Measurements from ENCODE around the gene MRPL20.

MRPL20 gene

DNA sequence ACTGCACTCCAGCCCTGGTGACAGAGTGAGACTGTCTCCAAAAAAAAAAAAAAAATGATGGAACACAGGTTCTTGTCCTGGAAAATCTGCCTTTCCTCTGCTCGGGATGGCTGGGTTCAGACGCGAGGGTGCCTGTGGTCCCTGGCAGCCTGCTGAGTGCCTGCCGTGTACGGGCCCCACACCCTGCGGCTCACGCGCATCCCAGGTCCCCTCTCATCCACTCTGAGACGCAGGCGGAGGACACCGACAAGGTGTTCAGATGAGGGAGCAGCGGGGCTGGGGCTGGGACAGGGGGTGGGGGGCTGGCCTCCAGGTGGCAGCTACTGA lies 18.3 kb upstream of the MRPL20 start:
- Histone ChIP-seq H3K36me3 (ENCODE audit: control insufficient read depth, insufficient read depth, low read length) (no peaks in the 10 kb centered on the region; the same call in 1 of the 2 replicates), H3K9me3 (ENCODE audit: control insufficient read depth, insufficient read depth, low read length) (no peaks in the 10 kb centered on the region), H3K27ac (ENCODE audit: low read length) (no peak overlapping the region), H3K4me3 (ENCODE audit: low read length) (no peak overlapping the region), H3K4me1 (ENCODE audit: control insufficient read depth, insufficient read depth, low read length) (peaks cover 20% of the 10 kb centered on the region), H3K27me3 (ENCODE audit: control insufficient read depth, insufficient read depth, low read length) (no peaks in the 10 kb centered on the region)
- WGBS (ENCODE audit: insufficient coverage, insufficient read length), result no CpG with 5 or more reads among the region's 12 CpGs
- no peak for DNase-seq (ENCODE audit: low read depth, low spot score)

DNA sequence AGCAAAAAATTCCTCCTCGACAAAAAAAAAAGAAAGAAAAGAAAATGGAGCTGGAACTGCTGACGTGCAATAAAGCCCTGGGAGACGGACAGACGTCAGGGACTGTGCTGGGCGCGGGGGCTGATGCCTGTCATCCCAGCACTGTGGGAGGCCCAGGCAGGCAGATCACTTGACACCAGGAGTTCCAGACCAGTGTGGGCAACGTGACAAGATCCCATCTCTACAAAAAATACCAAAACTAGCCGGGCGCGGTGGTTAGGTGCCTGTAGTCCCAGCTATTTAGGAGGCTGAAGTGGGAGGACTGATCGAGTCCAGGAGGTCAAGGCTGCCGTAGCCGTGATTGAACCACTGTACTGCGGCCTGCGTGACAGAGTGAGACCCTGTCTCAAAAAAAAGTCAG lies 17.6 kb upstream of the MRPL20 start:
- Histone ChIP-seq H3K27me3 (ENCODE audit: control insufficient read depth, insufficient read depth, low read length) (no peaks in the 10 kb centered on the region), H3K36me3 (ENCODE audit: control insufficient read depth, insufficient read depth, low read length) (no peaks in the 10 kb centered on the region; the same call in 1 of the 2 replicates), H3K9me3 (ENCODE audit: control insufficient read depth, insufficient read depth, low read length) (no peaks in the 10 kb centered on the region), H3K4me3 (ENCODE audit: low read length) (no peak overlapping the region), H3K4me1 (ENCODE audit: control insufficient read depth, insufficient read depth, low read length) (peaks cover 20% of the 10 kb centered on the region), H3K27ac (ENCODE audit: low read length) (no peak overlapping the region)
- WGBS (ENCODE audit: insufficient coverage, insufficient read length), result no CpG with 5 or more reads among the region's 15 CpGs
- no peak for DNase-seq (ENCODE audit: low read depth, low spot score)

DNA sequence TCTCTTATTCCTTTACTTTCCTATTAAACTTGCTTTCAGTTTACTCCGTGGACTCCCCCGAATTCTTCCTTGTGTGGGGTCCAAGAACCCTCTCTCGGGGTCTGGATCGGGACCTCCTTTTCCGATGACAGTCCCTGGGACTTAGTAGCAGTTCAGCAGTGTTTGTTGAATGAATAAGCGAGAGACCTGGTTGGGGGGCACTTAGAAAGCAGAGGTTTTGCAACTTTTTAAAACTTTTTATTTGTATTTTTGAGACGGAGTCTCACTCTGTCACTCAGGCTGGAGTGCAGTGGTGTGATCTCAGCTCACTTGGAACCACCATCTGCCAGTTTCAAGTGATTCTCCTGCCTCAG lies 16.1 kb upstream of the MRPL20 start:
- no peak for DNase-seq (ENCODE audit: low read depth, low spot score)
- Histone ChIP-seq H3K4me1 (ENCODE audit: control insufficient read depth, insufficient read depth, low read length) (peaks cover 21% of the 10 kb centered on the region), H3K9me3 (ENCODE audit: control insufficient read depth, insufficient read depth, low read length) (no peaks in the 10 kb centered on the region), H3K27ac (ENCODE audit: low read length) (no peak overlapping the region), H3K36me3 (ENCODE audit: control insufficient read depth, insufficient read depth, low read length) (no peaks in the 10 kb centered on the region; the same call in 1 of the 2 replicates), H3K27me3 (ENCODE audit: control insufficient read depth, insufficient read depth, low read length) (no peaks in the 10 kb centered on the region), H3K4me3 (ENCODE audit: low read length) (no peak overlapping the region)
- no CpG with 5 or more reads among the region's 7 CpGs for WGBS (ENCODE audit: insufficient coverage, insufficient read length)

DNA sequence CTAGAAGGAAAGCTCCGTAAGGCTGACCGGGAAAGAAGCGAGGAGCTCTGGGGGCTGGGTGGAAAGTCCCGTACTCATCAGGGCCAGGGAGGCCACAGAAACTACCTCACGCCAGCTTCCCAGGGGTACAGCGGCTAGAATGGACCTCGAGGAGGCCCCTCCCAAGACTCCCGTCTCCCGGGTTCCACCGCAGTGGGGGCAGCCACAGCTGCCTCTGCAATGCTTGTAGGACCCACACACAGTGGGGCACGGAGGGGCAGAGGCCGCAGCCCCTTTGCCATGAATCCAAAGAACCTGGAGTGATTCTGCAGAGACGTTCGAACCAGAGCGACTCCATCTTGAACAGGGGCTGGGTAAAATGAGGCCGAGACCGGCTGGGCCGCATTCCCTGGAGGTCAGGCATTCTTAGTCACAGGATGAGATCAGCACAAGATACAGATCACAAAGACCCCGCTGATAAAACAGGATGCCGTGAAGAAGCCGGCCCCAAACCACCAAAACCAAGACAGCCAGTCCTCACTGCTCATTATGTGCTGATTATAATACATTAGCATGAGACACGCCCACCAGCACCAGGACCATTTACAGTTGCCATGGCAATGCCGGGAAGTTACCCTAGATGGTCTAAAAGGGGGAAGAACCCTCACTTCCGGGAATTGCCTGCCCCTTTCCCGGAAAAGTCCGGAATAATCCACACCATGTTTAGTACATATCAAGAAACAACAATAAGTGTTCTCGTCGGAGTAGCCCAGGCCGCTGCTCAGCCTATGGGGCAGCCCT lies 15.6 kb upstream of the MRPL20 start:
- Histone ChIP-seq H3K4me1 (ENCODE audit: control insufficient read depth, insufficient read depth, low read length) (peaks cover 21% of the 10 kb centered on the region), H3K9me3 (ENCODE audit: control insufficient read depth, insufficient read depth, low read length) (no peaks in the 10 kb centered on the region), H3K27ac (ENCODE audit: low read length) (no peak overlapping the region), H3K4me3 (ENCODE audit: low read length) (no peak overlapping the region), H3K36me3 (ENCODE audit: control insufficient read depth, insufficient read depth, low read length) (no peaks in the 10 kb centered on the region; the same call in 1 of the 2 replicates), H3K27me3 (ENCODE audit: control insufficient read depth, insufficient read depth, low read length) (no peaks in the 10 kb centered on the region)
- no CpG with 5 or more reads among the region's 29 CpGs for WGBS (ENCODE audit: insufficient coverage, insufficient read length)
- no peak for DNase-seq (ENCODE audit: low read depth, low spot score)

DNA sequence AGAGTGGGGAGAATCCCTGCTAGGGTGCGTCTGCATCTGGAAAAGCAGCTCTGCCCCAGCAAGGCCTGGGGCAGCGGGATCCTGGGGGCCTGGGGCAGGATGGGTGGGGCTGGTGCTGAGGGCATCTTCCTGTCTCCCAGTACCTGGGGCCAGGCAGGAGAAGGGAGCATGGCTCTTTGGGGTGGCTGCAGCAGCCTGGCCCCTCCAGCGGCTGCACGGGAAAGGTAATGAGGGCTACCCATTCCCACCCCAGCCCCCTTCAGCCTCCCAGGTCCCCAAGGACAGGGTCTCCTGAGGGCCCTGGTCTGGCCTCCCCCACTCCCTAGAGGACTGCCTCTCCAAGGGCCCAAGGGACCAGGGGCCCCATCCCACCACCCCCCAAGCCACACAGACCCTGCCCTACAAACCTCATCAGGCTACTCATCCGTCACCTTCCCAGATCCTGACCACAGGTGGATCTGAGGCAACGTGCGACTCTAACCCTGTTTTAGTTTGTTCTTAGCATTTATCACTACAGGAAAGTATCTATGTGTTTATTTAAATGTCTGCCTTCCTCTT lies 14.9 kb upstream of the MRPL20 start:
- Histone ChIP-seq H3K27ac (ENCODE audit: low read length) (no peak overlapping the region), H3K4me3 (ENCODE audit: low read length) (no peak overlapping the region), H3K27me3 (ENCODE audit: control insufficient read depth, insufficient read depth, low read length) (no peaks in the 10 kb centered on the region), H3K36me3 (ENCODE audit: control insufficient read depth, insufficient read depth, low read length) (no peaks in the 10 kb centered on the region; the same call in 1 of the 2 replicates), H3K9me3 (ENCODE audit: control insufficient read depth, insufficient read depth, low read length) (no peaks in the 10 kb centered on the region), H3K4me1 (ENCODE audit: control insufficient read depth, insufficient read depth, low read length) (peaks cover 21% of the 10 kb centered on the region)
- no peak for DNase-seq (ENCODE audit: low read depth, low spot score)
- WGBS (ENCODE audit: insufficient coverage, insufficient read length), result no CpG with 5 or more reads among the region's 7 CpGs

DNA sequence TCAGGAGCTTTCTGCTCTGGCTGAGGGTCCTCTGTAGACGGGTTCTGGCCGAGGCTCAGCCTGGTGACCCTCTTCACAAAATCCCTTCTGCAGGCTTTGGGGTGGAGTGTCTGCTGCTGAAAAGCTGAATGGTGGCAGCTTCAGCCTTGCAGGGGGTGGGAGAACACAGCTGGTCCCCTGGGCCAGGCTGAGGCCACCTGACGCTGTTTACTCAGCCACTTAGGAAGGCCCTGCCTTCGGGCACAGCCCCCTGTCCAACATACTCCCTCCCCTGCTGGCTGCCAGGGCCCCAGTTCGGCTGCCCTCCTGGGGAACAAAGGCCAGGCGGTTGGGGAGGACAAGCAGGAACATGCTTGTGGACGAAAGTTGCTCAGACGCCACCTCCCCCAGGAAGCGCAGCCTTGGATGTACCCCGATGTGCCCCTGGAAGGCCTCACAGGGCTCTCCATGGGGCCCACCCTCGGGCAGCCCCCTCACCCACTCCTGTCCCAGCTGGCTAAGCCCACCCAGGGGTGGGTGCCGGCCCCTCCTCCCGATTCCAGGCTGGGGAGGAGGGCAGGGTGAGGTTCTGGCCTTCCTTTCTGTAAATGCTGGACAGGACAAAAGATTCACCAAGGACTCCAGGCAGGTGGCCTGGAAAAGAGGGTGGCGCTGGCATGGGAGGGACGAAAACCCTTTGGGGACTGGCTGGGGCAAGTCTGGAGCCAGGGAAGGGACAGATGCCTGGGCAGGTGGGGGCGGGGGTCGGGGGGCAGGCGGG lies 14.2 kb upstream of the MRPL20 start, which contains the start of gene ANKRD65:
ANKRD65 (minus strand) TSS at position 130 of the 760 bp plus-strand sequence. CDS start 271 bp downstream, outside the sequence.
- no peak for DNase-seq (ENCODE audit: low read depth, low spot score)
- Histone ChIP-seq H3K9me3 (ENCODE audit: control insufficient read depth, insufficient read depth, low read length) (no peaks in the 10 kb centered on the region), H3K36me3 (ENCODE audit: control insufficient read depth, insufficient read depth, low read length) (no peaks in the 10 kb centered on the region; the same call in 1 of the 2 replicates), H3K4me1 (ENCODE audit: control insufficient read depth, insufficient read depth, low read length) (peaks cover 20% of the 10 kb centered on the region), H3K4me3 (ENCODE audit: low read length) (peak within 1 kb of the TSS; percentile 3; the same call in 1 of the 2 replicates), H3K27ac (ENCODE audit: low read length) (no peak within 1 kb of the TSS), H3K27me3 (ENCODE audit: control insufficient read depth, insufficient read depth, low read length) (no peaks in the 10 kb centered on the region)
- WGBS (ENCODE audit: insufficient coverage, insufficient read length), result no CpG with 5 or more reads among the region's 18 CpGs

DNA sequence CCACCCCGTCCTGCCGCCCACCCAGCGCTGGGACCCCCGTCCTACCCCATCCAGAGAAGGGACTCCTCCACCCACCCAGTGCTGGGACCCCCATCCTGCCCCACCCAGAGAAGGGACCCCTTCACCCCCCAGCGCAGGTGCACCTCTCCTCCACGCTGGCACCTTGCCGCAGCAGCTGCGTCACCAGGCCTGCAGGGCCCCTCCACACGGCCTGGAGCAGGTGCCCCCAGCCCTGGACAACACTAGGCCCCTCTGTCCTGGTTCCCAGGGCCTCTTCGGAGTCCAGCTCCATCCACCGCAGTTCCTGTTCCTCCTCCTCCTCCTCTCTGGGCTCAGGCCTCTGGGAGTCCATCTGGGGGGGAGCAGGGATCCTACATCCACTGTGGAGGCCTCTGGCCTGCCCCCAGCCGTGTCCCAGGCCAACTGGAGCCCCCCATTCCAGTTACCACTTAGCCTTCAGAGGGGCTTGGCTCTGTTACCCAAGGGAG lies 13.6 kb upstream of the MRPL20 start:
- Histone ChIP-seq H3K4me3 (ENCODE audit: low read length) (no peak overlapping the region), H3K36me3 (ENCODE audit: control insufficient read depth, insufficient read depth, low read length) (no peaks in the 10 kb centered on the region; the same call in 1 of the 2 replicates), H3K4me1 (ENCODE audit: control insufficient read depth, insufficient read depth, low read length) (peaks cover 15% of the 10 kb centered on the region), H3K27me3 (ENCODE audit: control insufficient read depth, insufficient read depth, low read length) (no peaks in the 10 kb centered on the region), H3K9me3 (ENCODE audit: control insufficient read depth, insufficient read depth, low read length) (no peaks in the 10 kb centered on the region), H3K27ac (ENCODE audit: low read length) (no peak overlapping the region)
- DNase-seq (ENCODE audit: low read depth, low spot score), result no peak
- WGBS (ENCODE audit: insufficient coverage, insufficient read length), result no CpG with 5 or more reads among the region's 12 CpGs

DNA sequence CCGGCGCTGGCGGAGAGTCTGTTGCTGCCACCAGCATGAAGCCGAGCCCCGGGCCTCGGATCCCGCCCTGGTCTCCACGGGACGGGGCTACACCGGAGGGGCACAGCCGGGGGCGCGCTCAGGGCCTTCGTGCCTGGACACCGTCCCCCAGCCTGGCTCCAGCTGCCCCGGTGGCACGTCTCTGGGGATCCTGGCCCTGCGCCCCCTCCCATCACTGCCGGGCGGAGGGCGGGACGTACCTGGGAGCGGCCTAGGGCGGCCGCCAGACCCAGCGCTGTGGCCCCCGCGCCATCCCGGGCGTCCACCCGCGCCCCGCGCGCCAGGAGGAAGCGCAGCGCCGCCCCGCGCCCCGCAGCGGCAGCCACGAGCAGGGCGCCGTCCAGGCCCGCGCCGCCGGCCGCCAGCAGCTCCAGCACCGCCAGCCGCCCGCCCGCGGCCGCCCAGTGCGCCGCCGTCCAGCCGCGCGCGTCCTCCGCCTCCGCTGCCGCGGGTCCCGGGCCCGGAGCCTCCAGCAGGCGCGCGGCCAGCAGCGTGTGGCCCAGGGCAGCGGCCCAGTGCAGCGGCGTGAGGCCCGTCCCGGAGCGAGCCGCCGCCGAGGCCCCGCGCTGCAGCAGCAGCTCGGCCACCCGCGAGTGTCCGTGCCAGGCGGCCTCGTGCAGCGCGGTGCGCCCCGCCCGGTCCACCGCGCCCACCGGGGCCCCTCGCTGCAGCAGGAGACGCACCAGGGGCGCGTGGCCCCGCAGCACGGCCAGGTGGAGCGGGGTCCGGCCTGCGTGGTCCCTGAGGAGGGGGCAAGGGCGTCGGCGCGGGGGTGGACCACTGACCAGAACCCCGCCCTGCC lies 12.9 kb upstream of the MRPL20 start:
- H3K4me1 ChIP-seq (ENCODE audit: control insufficient read depth, insufficient read depth, low read length), result peaks cover 12% of the 10 kb centered on the region
- H3K4me3 ChIP-seq (ENCODE audit: low read length), result peak overlapping the region; percentile 3; the same call in 1 of the 2 replicates

DNA sequence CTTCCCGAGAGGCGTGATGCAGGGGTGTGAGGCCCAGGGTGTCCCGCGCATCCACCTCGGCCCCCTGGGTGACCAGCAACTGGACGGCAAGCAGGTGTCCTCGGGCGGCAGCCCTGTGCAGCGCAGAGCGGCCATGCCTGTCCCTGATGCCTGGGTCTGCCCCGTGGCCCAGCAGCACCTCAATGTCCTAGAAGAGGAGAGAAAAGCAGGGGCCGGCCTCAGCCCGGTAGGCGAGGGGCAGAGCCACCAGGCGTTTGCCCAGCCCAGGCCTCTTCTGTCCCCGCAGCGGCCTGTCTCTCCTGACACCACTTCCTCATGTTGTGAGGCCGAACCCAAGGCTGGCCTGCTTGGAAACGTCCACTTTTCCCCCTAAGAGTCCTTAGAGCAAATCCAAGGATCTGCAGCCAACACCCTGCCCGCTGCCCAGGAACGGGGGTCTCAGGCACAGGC lies 12.3 kb upstream of the MRPL20 start:
- Histone ChIP-seq H3K27ac (ENCODE audit: low read length) (no peak overlapping the region), H3K4me1 (ENCODE audit: control insufficient read depth, insufficient read depth, low read length) (peaks cover 12% of the 10 kb centered on the region), H3K4me3 (ENCODE audit: low read length) (no peak overlapping the region), H3K27me3 (ENCODE audit: control insufficient read depth, insufficient read depth, low read length) (no peaks in the 10 kb centered on the region), H3K9me3 (ENCODE audit: control insufficient read depth, insufficient read depth, low read length) (no peaks in the 10 kb centered on the region), H3K36me3 (ENCODE audit: control insufficient read depth, insufficient read depth, low read length) (no peaks in the 10 kb centered on the region; the same call in 1 of the 2 replicates)
- no CpG with 5 or more reads among the region's 21 CpGs for WGBS (ENCODE audit: insufficient coverage, insufficient read length)
- DNase-seq (ENCODE audit: low read depth, low spot score), result no peak

More for the DNA sequence above, 12.9 kb upstream of the MRPL20 start:
- Histone ChIP-seq H3K27me3 (ENCODE audit: control insufficient read depth, insufficient read depth, low read length) (no peaks in the 10 kb centered on the region), H3K27ac (ENCODE audit: low read length) (no peak overlapping the region), H3K9me3 (ENCODE audit: control insufficient read depth, insufficient read depth, low read length) (no peaks in the 10 kb centered on the region), H3K36me3 (ENCODE audit: control insufficient read depth, insufficient read depth, low read length) (no peaks in the 10 kb centered on the region; the same call in 1 of the 2 replicates)
- no peak for DNase-seq (ENCODE audit: low read depth, low spot score)
- no CpG with 5 or more reads among the region's 112 CpGs for WGBS (ENCODE audit: insufficient coverage, insufficient read length)

Measured in iPS DF 6.9 (cell line).